Right cardiac atrium (tissue), 5 donors: ENCODE data around the gene PCDHB3. TPM values are rescaled to one million over a fixed set of nuclear protein-coding genes. Genes with fewer than 3 reads are reported as not detected.
"Not testable (repeated sequence)": the region's sequence is repeated elsewhere in the genome, so short reads cannot be mapped to it uniquely, and the experiment has no call there.

ENCODE experiments used
- ATAC-seq, 2 donors: fragments of 200-7000 bp; cut with Tn5 transposase; one replicate each; pipeline versions ENCODE4 v1.8.0 to v1.9.1; 2020; ENCODE audit warnings: moderate library complexity in 2 of 2, mild to moderate bottlenecking in 1 of 2
- DNase-seq, 3 donors: peaks; one replicate each; pipeline ENCODE4 v3.0.0-alpha.2; 2020
- H3K27ac ChIP-seq: one replicate; pipeline ENCODE4 v1.5.1; 2013; ENCODE audit warnings: mild to moderate bottlenecking, low read length, control low read depth, moderate library complexity
- H3K27me3 ChIP-seq: one replicate; pipeline ENCODE4 v1.6.1; 2013; ENCODE audit not compliant: control insufficient read depth, insufficient read depth
- H3K4me1 ChIP-seq: one replicate; pipeline ENCODE4 v1.6.1; 2013; ENCODE audit warnings: low read length; ENCODE audit not compliant: control insufficient read depth, insufficient read depth
- H3K4me3 ChIP-seq: one replicate; pipeline ENCODE4 v1.5.1; 2013; ENCODE audit warnings: low read length, control low read depth
- H3K9me3 ChIP-seq: one replicate; pipeline ENCODE4 v1.6.1; 2013; ENCODE audit warnings: low read length; ENCODE audit not compliant: control insufficient read depth
- WGBS: extraction: QIAGEN DNeasy Blood & Tissue Kit; methylation state at CpG from one replicate; pipeline ENCODE4 v1.1.7; 2013; 5-methylcytosine and 5-hydroxymethylcytosine counted together
- intact Hi-C, 4 donors: fragments of 100-400 bp; cut with DNase I; formaldehyde crosslinking; loops; one replicate each; pipeline versions ENCODE4 v1.11.0 to v1.14.0; 2022 to 2023
- polyA plus RNA-seq: library from polyadenylated mRNA; stranded (reverse); fragments of 200-250 nt; gene quantifications from one replicate; pipeline ENCODE4 v1.2.3, GENCODE V29; 2013
- total RNA-seq, 4 donors: library from RNA; stranded (reverse); fragmentation: NEBNext Ultra II Directional; extraction: Animal tissue kit (Norgen Biotek cat#: 25700); gene quantifications; one replicate each; pipeline ENCODE4 v1.2.1, GENCODE V29; 2021
- donor health status: healthy with polysubstance abuse.
- donor health status: DM: no; HTN: yes; CAD: no.
- donor health status: DM: no; HTN: no; CAD: no.
- donor health status: DM: no; HTN: yes; CAD: no; lungs with severe emphysema.
- donor health status: DM: yes; HTN: yes; CAD: no.

The PCDHB3 gene
- total and polyA plus RNA-seq, 5 donors = 0.61 to 1.7 (median 1.4) TPM

DNA sequence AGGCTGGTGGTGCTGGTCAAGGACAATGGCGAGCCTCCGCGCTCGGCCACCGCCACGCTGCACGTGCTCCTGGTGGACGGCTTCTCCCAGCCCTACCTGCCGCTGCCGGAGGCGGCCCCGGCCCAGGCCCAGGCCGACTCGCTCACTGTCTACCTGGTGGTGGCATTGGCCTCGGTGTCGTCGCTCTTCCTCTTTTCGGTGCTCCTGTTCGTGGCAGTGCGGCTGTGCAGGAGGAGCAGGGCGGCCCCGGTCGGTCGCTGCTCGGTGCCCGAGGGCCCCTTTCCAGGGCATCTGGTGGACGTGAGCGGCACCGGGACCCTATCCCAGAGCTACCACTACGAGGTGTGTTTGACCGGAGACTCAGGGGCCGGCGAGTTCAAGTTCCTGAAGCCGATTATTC is 37.1 kb downstream of the PCDHB3 start:
- H3K9me3 ChIP-seq, intact Hi-C loops, H3K27ac ChIP-seq, ATAC-seq, H3K27me3 ChIP-seq, H3K4me3 ChIP-seq, DNase-seq, H3K4me1 ChIP-seq: not testable (repeated sequence)
- WGBS = 44% methylated on average over 34 of the region's 34 CpGs

DNA sequence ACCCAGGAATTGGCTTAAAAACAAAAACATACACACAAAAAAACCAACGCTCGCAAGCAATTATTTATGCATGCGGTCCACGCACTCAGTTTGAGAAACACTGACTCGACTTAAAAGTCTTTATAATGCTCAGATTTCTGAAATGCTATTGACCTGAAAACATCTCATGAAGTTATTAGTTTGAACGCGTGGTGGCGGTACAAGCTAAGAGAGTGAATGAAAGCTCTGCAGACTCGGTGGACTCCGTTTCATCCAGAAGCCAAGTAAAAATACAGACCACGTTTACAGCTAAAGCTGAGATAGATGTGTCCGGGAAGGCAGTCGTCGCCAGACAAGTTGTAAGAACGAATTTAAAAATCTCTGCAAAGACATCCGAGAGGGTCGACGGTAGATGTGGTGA is 49.5 kb downstream of the PCDHB3 start, which contains the start of gene PCDHB6:
Gene PCDHB6, plus strand, starts transcription at position 246 of the 400 bp plus-strand sequence. CDS start 201 bp downstream, outside the sequence.
- Histone ChIP-seq H3K9me3 (peaks cover 2% of the 10 kb centered on the region), H3K4me1 (no peaks in the 10 kb centered on the region), H3K27ac (no peak within 1 kb of the TSS), H3K27me3 (no peaks in the 10 kb centered on the region), H3K4me3 (no peak within 1 kb of the TSS)
- DNase-seq (no peak), ATAC-seq (no peak)
- intact Hi-C loops = no loop called here
- WGBS = 13% methylated on average over 18 of the region's 18 CpGs

DNA sequence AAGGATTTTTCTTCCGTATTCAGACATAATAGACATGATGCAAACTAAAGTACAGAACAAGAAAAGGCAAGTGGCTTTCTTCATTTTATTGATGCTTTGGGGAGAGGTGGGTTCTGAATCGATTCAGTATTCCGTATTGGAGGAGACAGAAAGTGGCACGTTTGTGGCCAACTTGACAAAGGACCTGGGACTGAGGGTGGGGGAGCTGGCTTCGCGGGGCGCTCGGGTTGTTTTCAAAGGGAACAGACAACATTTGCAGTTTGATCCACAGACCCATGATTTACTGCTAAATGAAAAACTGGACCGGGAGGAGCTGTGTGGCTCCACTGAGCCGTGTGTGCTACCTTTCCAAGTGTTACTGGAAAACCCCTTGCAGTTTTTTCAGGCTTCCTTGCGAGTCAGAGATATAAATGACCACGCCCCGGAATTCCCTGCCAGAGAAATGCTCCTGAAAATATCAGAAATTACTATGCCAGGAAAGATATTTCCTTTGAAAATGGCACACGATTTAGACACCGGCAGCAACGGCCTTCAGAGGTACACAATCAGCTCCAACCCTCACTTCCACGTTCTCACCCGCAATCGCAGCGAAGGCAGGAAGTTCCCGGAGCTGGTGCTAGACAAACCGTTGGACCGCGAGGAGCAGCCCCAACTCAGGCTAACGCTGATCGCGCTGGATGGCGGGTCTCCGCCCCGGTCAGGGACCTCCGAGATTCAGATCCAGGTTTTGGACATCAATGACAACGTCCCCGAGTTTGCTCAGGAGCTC is 50.1 kb downstream of the PCDHB3 start:
- H3K4me1 ChIP-seq = no peaks in the 10 kb centered on the region
- peaks cover 2% of the 10 kb centered on the region for H3K9me3 ChIP-seq
- ATAC-seq (no peak), DNase-seq (peak in 2 of 3 donors; percentile 36 to 37)
- no peaks in the 10 kb centered on the region for H3K27me3 ChIP-seq
- H3K27ac ChIP-seq = no peak overlapping the region
- H3K4me3 ChIP-seq = no peak overlapping the region
- intact Hi-C loops = no loop called here
- 36% methylated on average over 33 of the region's 33 CpGs for WGBS

DNA sequence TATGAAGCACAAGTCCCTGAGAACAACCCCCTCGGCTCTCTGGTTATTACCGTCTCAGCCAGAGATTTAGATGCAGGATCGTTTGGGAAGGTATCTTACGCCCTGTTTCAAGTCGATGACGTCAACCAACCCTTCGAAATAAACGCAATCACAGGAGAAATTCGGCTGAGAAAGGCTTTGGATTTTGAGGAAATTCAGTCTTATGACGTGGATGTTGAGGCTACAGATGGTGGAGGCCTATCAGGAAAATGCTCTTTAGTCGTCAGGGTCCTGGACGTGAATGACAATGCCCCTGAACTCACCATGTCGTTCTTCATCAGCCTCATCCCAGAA is 50.7 kb downstream of the PCDHB3 start:
- no peak for ATAC-seq
- WGBS = 31% methylated on average over 13 of the region's 13 CpGs
- DNase-seq = no peak
- Histone ChIP-seq H3K9me3 (peaks cover 7% of the 10 kb centered on the region), H3K4me3 (no peak overlapping the region), H3K4me1 (no peaks in the 10 kb centered on the region), H3K27me3 (no peaks in the 10 kb centered on the region), H3K27ac (no peak overlapping the region)
- intact Hi-C loops = no loop called here

DNA sequence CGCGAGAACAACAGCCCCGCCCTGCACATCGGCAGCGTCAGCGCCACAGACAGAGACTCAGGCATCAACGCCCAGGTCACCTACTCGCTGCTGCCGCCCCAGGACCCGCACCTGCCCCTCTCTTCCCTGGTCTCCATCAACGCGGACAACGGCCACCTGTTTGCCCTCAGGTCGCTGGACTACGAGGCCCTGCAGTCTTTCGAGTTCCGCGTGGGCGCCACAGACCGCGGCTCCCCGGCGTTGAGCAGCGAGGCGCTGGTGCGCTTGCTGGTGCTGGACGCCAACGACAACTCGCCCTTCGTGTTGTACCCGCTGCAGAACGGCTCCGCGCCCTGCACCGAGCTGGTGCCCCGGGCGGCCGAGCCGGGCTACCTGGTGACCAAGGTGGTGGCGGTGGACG is 51.4 kb downstream of the PCDHB3 start:
- ATAC-seq, H3K27me3 ChIP-seq, H3K27ac ChIP-seq, H3K9me3 ChIP-seq, intact Hi-C loops, H3K4me1 ChIP-seq, H3K4me3 ChIP-seq: not testable (repeated sequence)
- DNase-seq = peak in 1 of 3 donors; percentile 27
- 35% methylated on average over 36 of the region's 41 CpGs for WGBS

DNA sequence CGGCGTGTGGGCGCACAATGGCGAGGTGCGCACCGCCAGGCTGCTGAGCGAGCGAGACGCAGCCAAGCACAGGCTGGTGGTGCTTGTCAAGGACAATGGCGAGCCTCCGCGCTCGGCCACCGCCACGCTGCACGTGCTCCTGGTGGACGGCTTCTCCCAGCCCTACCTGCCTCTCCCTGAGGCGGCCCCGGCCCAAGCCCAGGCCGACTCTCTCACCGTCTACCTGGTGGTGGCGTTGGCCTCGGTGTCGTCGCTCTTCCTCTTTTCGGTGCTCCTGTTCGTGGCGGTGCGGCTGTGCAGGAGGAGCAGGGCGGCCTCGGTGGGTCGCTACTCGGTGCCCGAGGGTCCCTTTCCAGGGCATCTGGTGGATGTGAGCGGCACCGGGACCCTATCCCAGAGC is 51.8 kb downstream of the PCDHB3 start:
- DNase-seq, H3K27me3 ChIP-seq, H3K4me3 ChIP-seq, intact Hi-C loops, H3K9me3 ChIP-seq, H3K27ac ChIP-seq, ATAC-seq, H3K4me1 ChIP-seq: not testable (repeated sequence)
- WGBS = 23% methylated on average over 36 of the region's 36 CpGs

Other genes with a start within 250 kb of the PCDHB3 start
- gene PCDHA10, start 244.6 kb upstream of the PCDHB3 start, total RNA-seq = under 1 TPM; 0.06 to 0.59 (median 0.39) TPM
- 0.02 TPM for gene PCDHA10, start 244.6 kb upstream of the PCDHB3 start, polyA plus RNA-seq
- under 1 TPM in 3 of 4 donors, not detected in 1; 0.06 to 0.42 (median 0.12) TPM for gene PCDHA11, start 231.5 kb upstream of the PCDHB3 start, total RNA-seq
- not detected for gene PCDHA11, start 231.5 kb upstream of the PCDHB3 start, polyA plus RNA-seq
- gene PCDHA12, start 225.2 kb upstream of the PCDHB3 start, total RNA-seq = under 1 TPM in 2 of 4 donors, not detected in 2; 0.20 to 0.31 TPM
- 0.02 TPM for gene PCDHA12, start 225.2 kb upstream of the PCDHB3 start, polyA plus RNA-seq
- gene PCDHA13, start 218.3 kb upstream of the PCDHB3 start, total RNA-seq = under 1 TPM in 1 of 4 donors, not detected in 3; 0.09 TPM
- 0.05 TPM for gene PCDHA13, start 218.3 kb upstream of the PCDHB3 start, polyA plus RNA-seq
- under 1 TPM; 0.09 to 0.23 (median 0.11) TPM for gene PCDHAC1, start 174.2 kb upstream of the PCDHB3 start, total RNA-seq
- gene PCDHAC1, start 174.2 kb upstream of the PCDHB3 start, polyA plus RNA-seq = not detected
- gene PCDHAC2, start 134.0 kb upstream of the PCDHB3 start, total RNA-seq = 1 to 10 TPM in 1 of 4 donors, under 1 TPM in 3; 0.44 to 1.1 (median 0.54) TPM
- gene PCDHAC2, start 134.0 kb upstream of the PCDHB3 start, polyA plus RNA-seq = 0.02 TPM
- not detected for gene PCDHB1, start 49.1 kb upstream of the PCDHB3 start, total RNA-seq
- not detected for gene PCDHB1, start 49.1 kb upstream of the PCDHB3 start, polyA plus RNA-seq
- gene PCDHB2, start 5.9 kb upstream of the PCDHB3 start, total RNA-seq = 1 to 10 TPM; 1.4 to 1.9 (median 1.5) TPM
- 0.59 TPM for gene PCDHB2, start 5.9 kb upstream of the PCDHB3 start, polyA plus RNA-seq
- 1 to 10 TPM; 2.6 to 3.6 (median 3.1) TPM for gene PCDHB4, start 21.3 kb downstream of the PCDHB3 start, total RNA-seq
- 1.3 TPM for gene PCDHB4, start 21.3 kb downstream of the PCDHB3 start, polyA plus RNA-seq
- gene PCDHB5, start 34.7 kb downstream of the PCDHB3 start, total RNA-seq = 1 to 10 TPM; 2.5 to 3.1 (median 2.7) TPM
- 1.3 TPM for gene PCDHB5, start 34.7 kb downstream of the PCDHB3 start, polyA plus RNA-seq
- gene PCDHB6, start 49.6 kb downstream of the PCDHB3 start, total RNA-seq = under 1 TPM; 0.42 to 0.76 (median 0.58) TPM
- 0.34 TPM for gene PCDHB6, start 49.6 kb downstream of the PCDHB3 start, polyA plus RNA-seq
- 1 to 10 TPM in 3 of 4 donors, under 1 TPM in 1; 0.79 to 1.7 (median 1.6) TPM for gene PCDHB7, start 72.2 kb downstream of the PCDHB3 start, total RNA-seq
- gene PCDHB7, start 72.2 kb downstream of the PCDHB3 start, polyA plus RNA-seq = 0.57 TPM
- 1 to 10 TPM; 2.2 to 5.2 (median 2.6) TPM for gene PCDHB8, start 77.3 kb downstream of the PCDHB3 start, total RNA-seq
- gene PCDHB8, start 77.3 kb downstream of the PCDHB3 start, polyA plus RNA-seq = 0.84 TPM
- 1 to 10 TPM; 1.8 to 2.6 (median 2.3) TPM for gene PCDHB16, start 81.9 kb downstream of the PCDHB3 start, total RNA-seq
- 1.3 TPM for gene PCDHB16, start 81.9 kb downstream of the PCDHB3 start, polyA plus RNA-seq
- gene PCDHB9, start 86.7 kb downstream of the PCDHB3 start, total RNA-seq = 1 to 10 TPM; 1.7 to 2.4 (median 2.1) TPM
- 0.63 TPM for gene PCDHB9, start 86.7 kb downstream of the PCDHB3 start, polyA plus RNA-seq
- 1 to 10 TPM; 1.1 to 2.0 (median 1.5) TPM for gene PCDHB10, start 91.9 kb downstream of the PCDHB3 start, total RNA-seq
- 1.00 TPM for gene PCDHB10, start 91.9 kb downstream of the PCDHB3 start, polyA plus RNA-seq
- 1 to 10 TPM; 1.9 to 2.9 (median 2.5) TPM for gene PCDHB11, start 99.2 kb downstream of the PCDHB3 start, total RNA-seq
- gene PCDHB11, start 99.2 kb downstream of the PCDHB3 start, polyA plus RNA-seq = 0.48 TPM
- gene PCDHB12, start 108.2 kb downstream of the PCDHB3 start, total RNA-seq = 1 to 10 TPM; 1.7 to 3.3 (median 2.8) TPM
- gene PCDHB12, start 108.2 kb downstream of the PCDHB3 start, polyA plus RNA-seq = 0.72 TPM
- 1 to 10 TPM; 4.3 to 5.8 (median 5.3) TPM for gene PCDHB13, start 113.4 kb downstream of the PCDHB3 start, total RNA-seq
- 1.7 TPM for gene PCDHB13, start 113.4 kb downstream of the PCDHB3 start, polyA plus RNA-seq
- 1 to 10 TPM; 4.3 to 5.9 (median 5.3) TPM for gene PCDHB14, start 122.9 kb downstream of the PCDHB3 start, total RNA-seq
- 2.3 TPM for gene PCDHB14, start 122.9 kb downstream of the PCDHB3 start, polyA plus RNA-seq
- gene PCDHB15, start 144.9 kb downstream of the PCDHB3 start, total RNA-seq = 1 to 10 TPM; 2.9 to 6.7 (median 5.3) TPM
- 2.5 TPM for gene PCDHB15, start 144.9 kb downstream of the PCDHB3 start, polyA plus RNA-seq
- under 1 TPM in 2 of 4 donors, not detected in 2; 0.17 to 0.37 TPM for gene SLC25A2, start 203.6 kb downstream of the PCDHB3 start, total RNA-seq
- 0.14 TPM for gene SLC25A2, start 203.6 kb downstream of the PCDHB3 start, polyA plus RNA-seq
- gene TAF7, start 220.3 kb downstream of the PCDHB3 start, total RNA-seq = 100 to 1,000 TPM in 1 of 4 donors, 10 to 100 TPM in 3; 86.7 to 109 (median 95.1) TPM
- 94.6 TPM for gene TAF7, start 220.3 kb downstream of the PCDHB3 start, polyA plus RNA-seq
- gene PCDHGA1, start 230.0 kb downstream of the PCDHB3 start, total RNA-seq = 1 to 10 TPM; 1.7 to 2.8 (median 1.8) TPM
- 0.70 TPM for gene PCDHGA1, start 230.0 kb downstream of the PCDHB3 start, polyA plus RNA-seq
- 1 to 10 TPM; 6.4 to 9.4 (median 7.1) TPM for gene PCDHGA2, start 238.3 kb downstream of the PCDHB3 start, total RNA-seq
- gene PCDHGA2, start 238.3 kb downstream of the PCDHB3 start, polyA plus RNA-seq = 2.2 TPM
- 1 to 10 TPM; 4.9 to 7.7 (median 5.6) TPM for gene PCDHGA3, start 243.4 kb downstream of the PCDHB3 start, total RNA-seq
- 2.1 TPM for gene PCDHGA3, start 243.4 kb downstream of the PCDHB3 start, polyA plus RNA-seq
- 1 to 10 TPM; 2.7 to 4.4 (median 3.8) TPM for gene PCDHGB1, start 249.6 kb downstream of the PCDHB3 start, total RNA-seq
- gene PCDHGB1, start 249.6 kb downstream of the PCDHB3 start, polyA plus RNA-seq = 1.3 TPM